HCT116 (cell line): ENCODE results near the gene GGCX. TPM values are rescaled to one million over a fixed set of nuclear protein-coding genes. Genes with fewer than 3 reads are reported as not detected.

Source experiments
- ATAC-seq: fragments of 200-7000 bp; cut with Tn5 transposase; 2 replicates; pipeline ENCODE4 v1.9.1; 2020; ENCODE audit warnings: mild to moderate bottlenecking, moderate library complexity
- BruUV-seq: library from RNA; stranded (reverse); fragments of 400-500 nt; replicated peaks from 2 replicates; lab custom pipeline; 2021; lab: Mats Ljungman, UMichigan
- CTCF ChIA-PET: fragments of 300-600 bp; sonication (Branson Sonifier 250); formaldehyde crosslinking; loops from one replicate; lab custom pipeline; 2021; ENCODE audit warnings: antibody characterized with exemption; lab: Charles Lee
- POLR2A ChIA-PET: fragments of 300-600, 350-600 bp; sonication (Branson Sonifier 250); formaldehyde crosslinking; loops from one replicate; lab custom pipeline; 2021; ENCODE audit warnings: antibody characterized with exemption; lab: Charles Lee
- RAD21 ChIA-PET, 2 experiments: fragments of 300-600 bp; sonication (Branson Sonifier 250); formaldehyde crosslinking; loops; one replicate each; lab custom pipeline; 2023; ENCODE audit warnings: low total read pairs in 2 of 2; ENCODE audit not compliant: uncharacterized antibody in 2 of 2, unreplicated experiment in 2 of 2, low non-redundant PET in 1 of 2; lab: Charles Lee
- DNase-seq: peaks from one replicate; pipeline ENCODE4 v3.0.0-alpha.2; 2010; ENCODE audit warnings: low read depth, low spot score
- H2AFZ ChIP-seq: fragments of 200-600 bp; shearing (Covaris generic), sonication (generic); 2 replicates; pipeline ENCODE4 v1.6.1; 2017; ENCODE audit warnings: low read depth, mixed run types, mixed read lengths, antibody characterized with exemption, low read length; ENCODE audit not compliant: poor library complexity, severe bottlenecking
- H3K27ac ChIP-seq: 2 replicates; pipeline ENCODE4 v1.5.1; 2012; ENCODE audit warnings: low read depth, low read length
- H3K27me3 ChIP-seq: fragments of 200-600 bp; sonication (generic); 2 replicates; pipeline ENCODE4 v1.6.1; 2016; ENCODE audit warnings: mixed run types, low read length, mixed read lengths; ENCODE audit not compliant: insufficient read depth
- H3K36me3 ChIP-seq, 2 experiments: fragments of 200-500 bp in 1 of 2; fragments of 200-600 bp in 1 of 2; sonication (Bioruptor generic) in 1 of 2; sonication (generic) in 1 of 2; 2 replicates each; pipeline versions ENCODE4 v1.5.1 to v1.6.1; 2014 to 2016; ENCODE audit warnings: low read length in 2 of 2, inconsistent platforms in 1 of 2, mixed read lengths in 1 of 2, mixed run types in 1 of 2; ENCODE audit not compliant: insufficient read depth in 2 of 2, control insufficient read depth in 1 of 2
- H3K4me1 ChIP-seq, 2 experiments: fragments of 200-600 bp in 1 of 2; sonication (generic) in 1 of 2; 2 replicates each; pipeline versions ENCODE4 v1.5.1 to v1.6.1; 2012 to 2017; ENCODE audit warnings: low read length in 2 of 2, inconsistent platforms in 1 of 2, mild to moderate bottlenecking in 1 of 2, mixed read lengths in 1 of 2, mixed run types in 1 of 2, moderate library complexity in 1 of 2; ENCODE audit not compliant: insufficient read depth in 2 of 2, control insufficient read depth in 1 of 2
- H3K4me2 ChIP-seq: fragments of 200-600 bp; sonication (generic); 2 replicates; pipeline ENCODE4 v1.6.1; 2017; ENCODE audit warnings: mixed run types, low read length, mixed read lengths
- H3K4me3 ChIP-seq, 2 experiments: fragments of 200-600 bp in 1 of 2; sonication (generic) in 1 of 2; replicated peaks in 1 of 2; 2 replicates each; pipeline ENCODE4 v1.5.1; 2011 to 2016; ENCODE audit warnings: low read length in 2 of 2, control low read depth in 1 of 2, low read depth in 1 of 2, mild to moderate bottlenecking in 1 of 2, mixed read lengths in 1 of 2, mixed run types in 1 of 2
- H3K79me2 ChIP-seq: fragments of 200-600 bp; sonication (generic); 2 replicates; pipeline ENCODE4 v1.6.1; 2017; ENCODE audit warnings: mild to moderate bottlenecking, mixed run types, low read length, moderate library complexity, mixed read lengths; ENCODE audit not compliant: insufficient read depth
- H3K9ac ChIP-seq: fragments of 200-600 bp; sonication (generic); 2 replicates; pipeline ENCODE4 v1.6.1; 2016; ENCODE audit warnings: low read length, mixed read lengths
- H3K9me2 ChIP-seq: fragments of 200-600 bp; sonication (generic), shearing (Covaris generic); 2 replicates; pipeline ENCODE4 v1.6.1; 2017; ENCODE audit warnings: mixed run types, mild to moderate bottlenecking, moderate library complexity; ENCODE audit not compliant: insufficient read depth
- H3K9me3 ChIP-seq, 2 experiments: fragments of 200-500 bp in 1 of 2; fragments of 200-600 bp in 1 of 2; sonication (Bioruptor generic) in 1 of 2; sonication (generic) in 1 of 2; 2 replicates each; pipeline ENCODE4 v1.6.1; 2014 to 2017; ENCODE audit warnings: low read length in 2 of 2, mixed read lengths in 2 of 2, inconsistent platforms in 1 of 2, low read depth in 1 of 2, mild to moderate bottlenecking in 1 of 2, mixed run types in 1 of 2, moderate library complexity in 1 of 2; ENCODE audit not compliant: control insufficient read depth in 1 of 2, insufficient read depth in 1 of 2
- H4K20me1 ChIP-seq: fragments of 200-600 bp; sonication (generic), shearing (Covaris generic); 2 replicates; pipeline ENCODE4 v1.6.1; 2017; ENCODE audit warnings: mixed run types, mild to moderate bottlenecking, moderate library complexity; ENCODE audit not compliant: insufficient read depth
- ATF3 ChIP-seq: IDR thresholded peaks from 2 replicates; pipeline ENCODE4 v1.6.1; 2012
- CBX3 ChIP-seq: IDR thresholded peaks from 2 replicates; pipeline ENCODE4 v1.6.1; 2012; ENCODE audit warnings: low read depth
- EGR1 ChIP-seq: IDR thresholded peaks from 2 replicates; pipeline ENCODE4 v1.6.1; 2012; ENCODE audit warnings: low read depth
- EZH2 ChIP-seq: fragments of 200-600 bp; sonication (generic); IDR thresholded peaks from 2 replicates; pipeline ENCODE4 v1.6.1; 2017; ENCODE audit warnings: antibody characterized with exemption, mixed run types
- MAX ChIP-seq: IDR thresholded peaks from 2 replicates; pipeline ENCODE4 v1.6.1; 2012
- POLR2AphosphoS5 ChIP-seq: IDR thresholded peaks from 2 replicates; pipeline ENCODE4 v1.6.1; 2011; ENCODE audit warnings: mild to moderate bottlenecking, low read depth, low read length, moderate library complexity
- SIN3A ChIP-seq: IDR thresholded peaks from 2 replicates; pipeline ENCODE4 v1.6.1; 2012; ENCODE audit warnings: low read depth
- SRF ChIP-seq: IDR thresholded peaks from 2 replicates; pipeline ENCODE4 v1.6.1; 2012; ENCODE audit warnings: low read depth
- YY1 ChIP-seq: IDR thresholded peaks from 2 replicates; pipeline ENCODE4 v1.6.1; 2011; ENCODE audit warnings: low read length, low read depth, moderate library complexity, mild to moderate bottlenecking; ENCODE audit not compliant: insufficient replicate concordance; ENCODE audit errors: extremely low read depth
- ZBTB33 ChIP-seq: IDR thresholded peaks from 2 replicates; pipeline ENCODE4 v1.6.1; 2011; ENCODE audit warnings: mild to moderate bottlenecking, low read length, moderate library complexity; ENCODE audit not compliant: insufficient replicate concordance; ENCODE audit errors: extremely low read depth
- ZFX ChIP-seq: fragments of 450-650 bp; IDR thresholded peaks from 2 replicates; pipeline ENCODE4 v1.6.1; 2017
- ZNF274 ChIP-seq: fragments of 200-500 bp; sonication (Bioruptor generic); IDR thresholded peaks from 2 replicates; pipeline ENCODE4 v1.6.1; 2014; ENCODE audit warnings: mild to moderate bottlenecking, low read depth, low read length, inconsistent platforms
- intact Hi-C: fragments of 100-400 bp; cut with micrococcal nuclease; formaldehyde crosslinking; loops from 2 replicates; pipeline ENCODE4 v1.10.0; 2022
- total RNA-seq: library from RNA; stranded (reverse); gene quantifications from one replicate; pipeline ENCODE4 v1.2.1, GENCODE V29; 2021; ENCODE audit not compliant: unreplicated experiment

The GGCX gene
- total RNA-seq, 1 experiment from 2014 or later: 43.5 TPM

- Histone ChIP-seq H3K4me3 (no peak overlapping the region), H3K9ac (no peak overlapping the region), H3K9me2 (no peaks in the 10 kb centered on the region)
- TF ChIP-seq ATF3 (no peak), MAX (no peak), SIN3A (no peak), SRF (no peak), POLR2AphosphoS5 (no peak), EZH2 (no peak), ZFX (no peak), ZBTB33 (no peak), ZNF274 (no peak), YY1 (no peak), EGR1 (no peak), CBX3 (no peak)
- TF ChIP-seq, all 23 proteins: peak for 0
- Histone ChIP-seq H3K79me2 (no peaks in the 10 kb centered on the region), H4K20me1 (no peaks in the 10 kb centered on the region), H3K4me1 (no peaks in the 10 kb centered on the region), H3K9me3 (no peaks in the 10 kb centered on the region), H3K27me3 (no peaks in the 10 kb centered on the region), H3K4me2 (no peak overlapping the region), H3K27ac (no peak overlapping the region), H2AFZ (no peak overlapping the region), H3K36me3 (no peaks in the 10 kb centered on the region)
- intact Hi-C loops: no loop called here
- ATAC-seq (no peak), DNase-seq (no peak)
- CTCF ChIA-PET: no interaction called here
- POLR2A ChIA-PET: interaction anchor here (1.1 to 2.7 kb wide), 6 partner anchors 11 to 25 kb away, joined by 3 to 16 read pairs (median 5); partner anchors contain the start of gene MAT2A
- RAD21 ChIA-PET: no interaction called here
- BruUV-seq: no TSS peak
Observed at GRCh38 chr2:85523903-85524335, 37.4 kb downstream of the GGCX start.
